Hepatocyte (in vitro differentiated cells): ENCODE results near the gene GRB14.

Experiments
- CTCF ChIP-seq: fragments of 200-600 bp; sonication (generic); IDR thresholded peaks from 2 replicates; pipeline ENCODE4 v1.5.1; 2016; ENCODE audit warnings: antibody characterized with exemption, mild to moderate bottlenecking; ENCODE audit not compliant: poor library complexity
- EZH2phosphoT487 ChIP-seq: fragments of 200-600 bp; sonication (generic); IDR thresholded peaks from one replicate; pipeline ENCODE4 v1.6.1; 2018; ENCODE audit warnings: antibody characterized with exemption, mild to moderate bottlenecking, low read depth, moderate library complexity; ENCODE audit not compliant: unreplicated experiment, severe bottlenecking

GRCh38 chr2:164570475-164570874 is 50.8 kb downstream of the GRB14 start:
- TF ChIP-seq CTCF (no peak), EZH2phosphoT487 (no peak)
